Ishikawa (cell line): ENCODE data around the gene DIS3L2.

ENCODE experiments used
- CEBPB ChIP-seq: IDR thresholded peaks from 2 replicates; pipeline ENCODE4 v1.6.1; 2012
- CREB1 ChIP-seq: IDR thresholded peaks from 2 replicates; pipeline ENCODE4 v1.6.1; 2012; ENCODE audit warnings: low read depth
- EGR1 ChIP-seq: IDR thresholded peaks from 2 replicates; pipeline ENCODE4 v1.6.1; 2012
- EP300 ChIP-seq: IDR thresholded peaks from 2 replicates; pipeline ENCODE4 v1.6.1; 2012; ENCODE audit warnings: borderline replicate concordance
- FOXM1 ChIP-seq: IDR thresholded peaks from 2 replicates; pipeline ENCODE4 v1.6.1; 2012; ENCODE audit warnings: low read depth, borderline replicate concordance
- MAX ChIP-seq: IDR thresholded peaks from 2 replicates; pipeline ENCODE4 v1.6.1; 2012
- NFIC ChIP-seq: IDR thresholded peaks from 2 replicates; pipeline ENCODE4 v1.6.1; 2012
- RAD21 ChIP-seq: IDR thresholded peaks from 2 replicates; pipeline ENCODE4 v1.6.1; 2012; ENCODE audit warnings: low read depth
- REST ChIP-seq: IDR thresholded peaks from 2 replicates; pipeline ENCODE4 v1.6.1; 2012; ENCODE audit warnings: low read depth, mild to moderate bottlenecking
- TAF1 ChIP-seq: IDR thresholded peaks from 2 replicates; pipeline ENCODE4 v1.6.1; 2012; ENCODE audit warnings: low read depth, mild to moderate bottlenecking
- TCF12 ChIP-seq: IDR thresholded peaks from 2 replicates; pipeline ENCODE4 v1.6.1; 2012; ENCODE audit warnings: low read depth
- TEAD4 ChIP-seq: IDR thresholded peaks from 2 replicates; pipeline ENCODE4 v1.6.1; 2012
- USF1 ChIP-seq: IDR thresholded peaks from 2 replicates; pipeline ENCODE4 v1.6.1; 2012
- YY1 ChIP-seq: IDR thresholded peaks from 2 replicates; pipeline ENCODE4 v1.6.1; 2012; ENCODE audit warnings: low read depth
- ZBTB7A ChIP-seq: IDR thresholded peaks from 2 replicates; pipeline ENCODE4 v1.6.1; 2012; ENCODE audit warnings: low read depth

DIS3L2 gene

GRCh38 chr2:232342635-232343565 is 381.4 kb downstream of the DIS3L2 start:
- no peak for TF ChIP-seq YY1
- no peak for TF ChIP-seq TCF12

GRCh38 chr2:232343821-232344220 is 382.3 kb downstream of the DIS3L2 start:
- no peak for TF ChIP-seq EGR1
- no peak for TF ChIP-seq FOXM1
- no peak for TF ChIP-seq TAF1
- no peak for TF ChIP-seq USF1
- TF ChIP-seq CEBPB, result no peak
- TF ChIP-seq TEAD4, result no peak
- no peak for TF ChIP-seq NFIC
- no peak for TF ChIP-seq YY1
- TF ChIP-seq CREB1, result no peak
- no peak for TF ChIP-seq MAX

- TF ChIP-seq RAD21 (no peak), REST (no peak), USF1 (no peak), NFIC (no peak), EP300 (no peak), CEBPB (no peak), CREB1 (no peak), EGR1 (no peak), MAX (no peak), YY1 (no peak), TEAD4 (no peak), FOXM1 (no peak), TCF12 (no peak), ZBTB7A (no peak), TAF1 (no peak)
Measured at GRCh38 chr2:232345251-232345650, 383.7 kb downstream of the DIS3L2 start.

GRCh38 chr2:232347369-232347768 is 385.9 kb downstream of the DIS3L2 start:
- TF ChIP-seq TEAD4 (no peak), USF1 (no peak), REST (no peak), RAD21 (no peak), NFIC (no peak)

- TF ChIP-seq REST, result no peak
- TF ChIP-seq ZBTB7A, result no peak
- no peak for TF ChIP-seq EGR1
- TF ChIP-seq USF1, result peak; percentile 58
Measured at GRCh38 chr2:232348936-232349335, 387.4 kb downstream of the DIS3L2 start.
